ENCODE measurements around the gene SLC22A1. TPM values are rescaled to one million over a fixed set of nuclear protein-coding genes. Genes with fewer than 3 reads are reported as not detected.

The SLC22A1 gene
- total RNA-seq, 1 experiment from 2014 or later: not detected

- DNase-seq (ENCODE audit: low spot score): no peak
- in situ Hi-C loops (cut with HindIII; ENCODE audit: low sequenced_read_pairs): no loop called here
Observed at GRCh38 chr6:160201061-160201460, 79.4 kb downstream of the SLC22A1 start.

GRCh38 chr6:160202411-160202810 is 80.8 kb downstream of the SLC22A1 start:
- in situ Hi-C loops (cut with HindIII; ENCODE audit: low sequenced_read_pairs): no loop called here
- DNase-seq (ENCODE audit: low spot score): no peak

DNA sequence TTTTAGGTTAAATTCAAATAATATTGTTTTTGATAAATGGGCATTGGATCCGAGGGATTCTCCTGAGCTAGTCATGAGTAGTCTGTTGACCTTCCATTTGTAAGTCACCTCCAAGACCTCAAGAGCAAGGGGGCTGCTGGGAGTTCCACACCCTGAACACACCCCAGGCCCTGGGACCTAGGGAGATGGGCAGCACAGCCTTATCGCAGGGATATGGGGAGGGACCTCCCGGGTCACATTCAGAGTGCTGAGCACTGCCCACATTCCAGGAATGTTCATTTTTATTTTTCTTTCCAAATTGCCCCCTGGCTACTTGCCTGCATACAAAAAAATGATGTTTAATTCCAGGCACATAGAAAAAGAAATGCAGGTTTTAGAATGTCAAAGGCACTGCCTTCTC is 81.5 kb downstream of the SLC22A1 start:
- in situ Hi-C loops (cut with HindIII; ENCODE audit: low sequenced_read_pairs): no loop called here
- DNase-seq (ENCODE audit: low spot score): no peak

- in situ Hi-C loops (cut with HindIII; ENCODE audit: low sequenced_read_pairs): no loop called here
- no peak for DNase-seq (ENCODE audit: low spot score)
Observed at GRCh38 chr6:160203522-160203921, 81.9 kb downstream of the SLC22A1 start.

DNA sequence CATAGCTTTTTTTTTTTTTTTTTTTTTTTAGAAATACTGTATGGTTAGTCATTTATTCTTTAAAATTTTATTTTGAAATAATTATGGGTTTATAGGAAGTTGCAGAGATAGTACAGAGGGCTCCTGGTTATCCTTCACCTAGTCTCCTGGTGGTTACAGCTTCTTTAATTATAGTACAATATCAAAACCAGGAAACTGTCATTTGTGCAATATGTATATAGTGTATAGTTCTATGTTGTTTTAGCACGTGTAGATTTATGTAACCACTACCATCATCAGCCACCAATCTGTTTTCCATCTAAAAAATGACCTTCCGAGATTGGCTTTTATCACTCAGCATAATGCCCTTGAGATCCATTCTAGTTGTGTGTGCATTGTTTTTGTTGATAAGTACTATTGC is 82.3 kb downstream of the SLC22A1 start:
- in situ Hi-C loops (cut with HindIII; ENCODE audit: low sequenced_read_pairs): no loop called here
- DNase-seq (ENCODE audit: low spot score): no peak

- DNase-seq (ENCODE audit: low spot score): no peak
- in situ Hi-C loops (cut with HindIII; ENCODE audit: low sequenced_read_pairs): no loop called here
Observed at GRCh38 chr6:160204710-160205109, 83.1 kb downstream of the SLC22A1 start.

DNA sequence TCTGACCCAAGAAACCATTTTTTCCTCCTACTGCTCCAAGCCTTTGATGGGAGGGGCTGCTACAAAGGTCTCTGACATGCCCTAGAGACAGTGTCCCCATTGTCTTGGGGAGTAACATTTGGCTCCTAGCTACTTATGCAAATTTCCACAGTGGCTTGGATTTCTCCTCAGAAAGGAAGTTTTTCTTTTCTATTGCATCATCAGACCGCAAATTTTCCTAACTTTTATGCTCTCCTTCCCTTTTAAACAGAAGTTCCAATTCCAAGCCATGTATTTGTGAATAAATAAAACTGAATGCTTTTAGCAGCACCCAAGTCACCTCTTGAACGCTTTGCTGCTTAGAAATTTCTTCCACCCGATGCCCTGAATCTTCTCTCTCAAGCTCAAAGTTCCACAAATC is 86.0 kb downstream of the SLC22A1 start:
- in situ Hi-C loops (cut with HindIII; ENCODE audit: low sequenced_read_pairs): no loop called here
- DNase-seq (ENCODE audit: low spot score): no peak

Other genes with a start within 250 kb of the SLC22A1 start
- gene MAS1, start 230.8 kb upstream of the SLC22A1 start, total RNA-seq (2014; rRNA removed; shearing (Covaris generic)): not detected in 2 replicates
- gene IGF2R, start 152.7 kb upstream of the SLC22A1 start, total RNA-seq (2014; rRNA removed; shearing (Covaris generic)): 35.9 and 49.2 TPM in 2 replicates
- gene SLC22A2, start 137.0 kb downstream of the SLC22A1 start, total RNA-seq (2014; rRNA removed; shearing (Covaris generic)): not detected in 2 replicates
- not detected in 2 replicates for gene SLC22A3, start 226.6 kb downstream of the SLC22A1 start, total RNA-seq (2014; rRNA removed; shearing (Covaris generic))

Measured in G401 (cell line).